CD4-positive, alpha-beta T cell treated with Interleukin-15 for 4 hours (primary cell): ENCODE measurements around the gene TXNL4A.

Experiments
- DNase-seq: peaks from one replicate; pipeline ENCODE4 v3.0.0-alpha.2; 2020; ENCODE audit warnings: low spot score

TXNL4A gene

GRCh38 chr18:79991494-79991893, 3.1 kb upstream of the TXNL4A start:
- DNase-seq = no peak

- no peak for DNase-seq
These were observed 783 bp upstream of the TXNL4A start for GRCh38 chr18:79989195-79989497.

GRCh38 chr18:79988071-79988450, 302 bp downstream of the TXNL4A start:
- DNase-seq = peak; percentile 40

- no peak for DNase-seq
These were observed 797 bp downstream of the TXNL4A start for GRCh38 chr18:79987566-79987965.

GRCh38 chr18:79986726-79987125, 1.6 kb downstream of the TXNL4A start:
- DNase-seq = no peak

GRCh38 chr18:79985172-79985571, 3.2 kb downstream of the TXNL4A start:
- no peak for DNase-seq

GRCh38 chr18:79983793-79984192, 4.6 kb downstream of the TXNL4A start:
- DNase-seq = no peak

GRCh38 chr18:79983253-79983652, 5.1 kb downstream of the TXNL4A start:
- DNase-seq = no peak

- DNase-seq = no peak
These were observed 5.6 kb downstream of the TXNL4A start for GRCh38 chr18:79982736-79983135.

GRCh38 chr18:79980585-79980984, 7.8 kb downstream of the TXNL4A start:
- DNase-seq = no peak

GRCh38 chr18:79979843-79980242, 8.5 kb downstream of the TXNL4A start:
- DNase-seq = no peak

- no peak for DNase-seq
These were observed 12.2 kb downstream of the TXNL4A start for GRCh38 chr18:79975985-79976680.

- DNase-seq = no peak
These were observed 13.3 kb downstream of the TXNL4A start for GRCh38 chr18:79975043-79975442.

- DNase-seq = no peak
These were observed 14.2 kb downstream of the TXNL4A start for GRCh38 chr18:79974025-79974654.

- DNase-seq = no peak
These were observed 14.8 kb downstream of the TXNL4A start for GRCh38 chr18:79973517-79973916.

- DNase-seq = no peak
These were observed 15.6 kb downstream of the TXNL4A start for GRCh38 chr18:79972720-79973119.

GRCh38 chr18:79971986-79972385, 16.4 kb downstream of the TXNL4A start:
- DNase-seq = no peak

- DNase-seq = no peak
These were observed 17.0 kb downstream of the TXNL4A start for GRCh38 chr18:79971211-79971952.

- DNase-seq = no peak
These were observed 17.8 kb downstream of the TXNL4A start for GRCh38 chr18:79970419-79971133.

- DNase-seq = no peak
These were observed 23.1 kb downstream of the TXNL4A start for GRCh38 chr18:79965119-79965902.

GRCh38 chr18:79964330-79965118, 23.8 kb downstream of the TXNL4A start, which contains the start of gene HSBP1L1:
HSBP1L1 (plus strand) TSS chr18:79964643; CDS start chr18:79964736, 93 bp downstream.
- DNase-seq = peak; percentile 58
